ENCODE results near the gene RIBC2.
A peak's percentile ranks its signal among the peaks of the same experiment; 100 is the strongest.
"Not testable (repeated sequence)": the region's sequence is repeated elsewhere in the genome, so short reads cannot be mapped to it uniquely, and the experiment has no call there.

The RIBC2 gene

GRCh38 chr22:45413368-45414211 lies at the start of gene RIBC2, which contains the start of gene SMC1B:
Gene RIBC2 (plus strand): TSS chr22:45413693. CDS start chr22:45413887, 194 bp downstream.
Gene SMC1B (minus strand): TSS chr22:45413599. CDS start chr22:45413567, 32 bp downstream.
- peak; percentile 91 for DNase-seq

GRCh38 chr22:45366713-45367112 lies 46.8 kb upstream of the RIBC2 start:
- no peak for DNase-seq

- not testable (repeated sequence) for DNase-seq
These were observed 39.9 kb upstream of the RIBC2 start for GRCh38 chr22:45373592-45373991.

- no peak for DNase-seq
These were observed 37.5 kb upstream of the RIBC2 start for GRCh38 chr22:45376009-45376408.

- no peak for DNase-seq
These were observed 36.8 kb upstream of the RIBC2 start for GRCh38 chr22:45376703-45377102.

- no peak for DNase-seq
These were observed 32.1 kb upstream of the RIBC2 start for GRCh38 chr22:45381348-45381747.

- no peak for DNase-seq
These were observed 23.9 kb upstream of the RIBC2 start for GRCh38 chr22:45389546-45389945.

- DNase-seq: no peak
These were observed 15.7 kb upstream of the RIBC2 start for GRCh38 chr22:45397806-45398205.

- no peak for DNase-seq
These were observed 15.3 kb upstream of the RIBC2 start for GRCh38 chr22:45398214-45398613.

- DNase-seq: no peak
These were observed 13.6 kb upstream of the RIBC2 start for GRCh38 chr22:45399712-45400445.

- no peak for DNase-seq
These were observed 11.0 kb upstream of the RIBC2 start for GRCh38 chr22:45402466-45402985.

- DNase-seq: no peak
These were observed 5.7 kb upstream of the RIBC2 start for GRCh38 chr22:45407793-45408192.

- DNase-seq: no peak
These were observed 503 bp upstream of the RIBC2 start for GRCh38 chr22:45413013-45413367.

GRCh38 chr22:45418056-45418769 lies 4.7 kb downstream of the RIBC2 start:
- DNase-seq: no peak

GRCh38 chr22:45418770-45419138 lies 5.3 kb downstream of the RIBC2 start:
- DNase-seq: no peak

- no peak for DNase-seq
These were observed 6.5 kb downstream of the RIBC2 start for GRCh38 chr22:45420011-45420410.

GRCh38 chr22:45420539-45420938 lies 7.0 kb downstream of the RIBC2 start:
- DNase-seq: no peak

- DNase-seq: no peak
These were observed 8.0 kb downstream of the RIBC2 start for GRCh38 chr22:45421349-45422055.

- no peak for DNase-seq
These were observed 8.9 kb downstream of the RIBC2 start for GRCh38 chr22:45422237-45422983.

GRCh38 chr22:45423524-45423923 lies 10.0 kb downstream of the RIBC2 start:
- no peak for DNase-seq

GRCh38 chr22:45424241-45424731 lies 10.8 kb downstream of the RIBC2 start:
- no peak for DNase-seq

- DNase-seq: no peak
These were observed 11.6 kb downstream of the RIBC2 start for GRCh38 chr22:45425101-45425500.

Data from NCI-H345 (cell line).